ENCODE data around the gene SRRM1.
"Not testable (repeated sequence)": the region's sequence is repeated elsewhere in the genome, so short reads cannot be mapped to it uniquely, and the experiment has no call there.

Gene SRRM1

GRCh38 chr1:24695202-24695974 is 52.3 kb downstream of the SRRM1 start:
- DNase-seq (ENCODE audit: low spot score), result no peak

DNA sequence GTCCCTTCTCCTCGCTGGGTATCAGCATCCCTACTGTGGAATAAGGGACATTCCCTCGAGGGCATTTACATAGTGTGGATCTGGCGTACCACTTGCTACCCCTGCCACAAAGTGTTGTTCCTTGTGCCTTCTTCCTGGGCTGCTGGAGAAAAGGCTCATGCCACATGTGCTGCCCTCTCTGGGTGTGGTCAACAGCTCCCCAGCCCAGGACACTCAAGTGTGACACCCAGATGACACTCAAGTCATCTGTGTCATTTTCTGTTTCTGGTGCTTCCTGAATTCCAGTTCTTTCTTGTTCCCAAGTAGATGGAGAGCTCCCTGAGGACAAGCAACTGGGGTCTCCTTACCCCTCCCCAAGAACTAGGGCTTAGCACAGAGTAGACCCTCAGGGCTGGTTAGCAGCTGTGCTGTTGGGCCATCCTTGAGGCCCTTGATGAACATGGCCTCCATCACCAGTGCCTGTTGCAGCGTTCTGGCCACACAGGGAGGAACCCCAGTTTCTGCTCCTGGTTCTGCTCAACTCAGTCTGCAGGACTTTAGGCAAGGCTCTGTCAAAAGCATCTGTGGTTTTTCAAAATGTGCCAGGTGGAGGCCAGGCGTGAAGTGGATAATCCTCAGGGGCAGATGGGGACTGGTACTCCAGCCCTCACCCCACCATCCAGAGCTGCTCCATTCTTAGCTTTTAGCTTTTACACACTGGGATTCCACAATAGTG is 53.1 kb downstream of the SRRM1 start:
- no peak for DNase-seq (ENCODE audit: low spot score)

GRCh38 chr1:24696756-24697330 is 53.7 kb downstream of the SRRM1 start:
- DNase-seq (ENCODE audit: low spot score), result no peak

- not testable (repeated sequence) for DNase-seq (ENCODE audit: low spot score)
Measured at GRCh38 chr1:24697453-24698001, 54.4 kb downstream of the SRRM1 start.

DNA sequence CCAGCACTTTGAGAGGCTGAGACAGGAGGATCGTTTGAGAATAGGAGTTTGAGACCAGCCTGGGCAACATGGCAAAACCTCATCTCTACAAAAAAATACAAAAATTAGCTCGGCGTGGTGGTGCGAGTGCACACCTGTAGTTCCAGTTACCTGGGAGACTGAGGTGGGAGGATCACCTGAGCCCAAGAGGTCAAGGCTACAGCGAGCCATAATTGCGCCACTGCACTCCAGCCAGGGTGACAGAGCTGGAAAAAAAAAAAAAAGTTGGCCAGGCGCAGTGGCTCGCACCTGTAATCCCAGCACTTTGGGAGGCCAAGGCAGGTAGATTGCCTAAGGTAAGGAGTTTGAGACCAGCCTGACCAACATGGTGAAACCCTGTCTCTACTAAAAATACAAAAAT is 55.2 kb downstream of the SRRM1 start:
- DNase-seq (ENCODE audit: low spot score), result not testable (repeated sequence)

DNA sequence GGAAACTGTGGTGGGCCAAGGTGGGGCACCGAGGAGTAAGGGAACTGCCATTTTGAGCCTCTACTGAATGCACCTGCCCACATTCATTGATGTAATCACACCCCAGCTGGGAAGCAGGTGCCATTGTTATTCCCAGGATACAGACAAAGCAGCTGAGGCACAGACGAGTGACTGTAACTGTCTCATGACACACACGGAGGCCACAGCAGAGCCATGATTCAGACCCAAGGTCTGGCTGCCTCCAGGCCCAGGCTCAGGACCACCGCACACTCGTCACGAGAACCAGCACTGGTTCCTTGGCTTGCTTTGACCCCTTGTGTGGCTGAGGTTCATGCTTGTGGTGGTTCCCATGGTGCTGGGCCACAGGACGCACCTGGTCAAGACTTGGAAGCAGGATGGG is 56.5 kb downstream of the SRRM1 start:
- DNase-seq (ENCODE audit: low spot score), result no peak

GRCh38 chr1:24702511-24703293 is 59.6 kb downstream of the SRRM1 start:
- DNase-seq (ENCODE audit: low spot score), result no peak

DNA sequence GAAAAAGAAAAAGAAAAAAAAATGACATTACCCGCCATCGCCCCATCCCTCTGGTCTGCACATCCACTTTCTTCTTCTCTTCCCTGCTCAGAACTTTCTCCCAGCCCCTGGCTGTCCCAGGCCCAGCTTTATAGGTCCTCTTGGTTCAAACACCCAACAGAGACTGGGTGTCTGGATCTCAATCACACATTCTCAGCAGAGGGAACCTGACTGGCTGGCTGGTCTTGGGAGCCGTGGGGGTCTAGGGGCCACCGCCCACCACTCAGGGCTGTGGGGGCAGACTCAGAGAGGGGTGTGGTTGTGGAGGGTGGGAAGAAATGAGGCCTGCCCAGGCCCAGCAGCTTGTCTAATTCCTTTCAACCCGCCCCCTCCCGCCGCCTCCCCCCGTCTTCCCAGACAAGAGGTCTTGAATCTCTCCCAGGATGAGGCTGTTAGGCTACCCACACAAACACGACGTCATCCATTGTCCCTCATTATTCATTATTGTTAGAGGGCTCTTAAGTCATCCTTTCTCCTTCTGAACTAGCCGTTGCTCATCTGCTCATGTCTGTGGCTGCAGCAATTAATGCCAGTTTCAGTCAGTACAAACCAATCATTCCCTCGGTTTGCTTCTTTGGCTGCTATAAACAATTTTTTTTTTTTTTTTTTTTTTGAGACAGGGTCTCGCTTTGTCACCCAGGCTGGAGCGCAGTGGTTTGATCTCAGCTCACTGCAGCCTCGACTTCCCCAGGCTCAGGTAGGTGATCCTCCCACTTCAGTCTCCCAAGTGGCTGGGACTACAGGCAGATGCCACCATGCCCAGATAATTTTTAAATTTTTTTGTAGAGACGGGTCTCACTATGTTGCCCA is 61.5 kb downstream of the SRRM1 start:
- no peak for DNase-seq (ENCODE audit: low spot score)

GRCh38 chr1:24705260-24706073 is 62.4 kb downstream of the SRRM1 start:
- peak; percentile 71 for DNase-seq (ENCODE audit: low spot score)

- not testable (repeated sequence) for DNase-seq (ENCODE audit: low spot score)
Measured at GRCh38 chr1:24706074-24706389, 62.9 kb downstream of the SRRM1 start.

GRCh38 chr1:24707687-24708086 is 64.6 kb downstream of the SRRM1 start:
- DNase-seq (ENCODE audit: low spot score), result no peak

- DNase-seq (ENCODE audit: low spot score), result no peak
Measured at GRCh38 chr1:24708938-24709337, 65.8 kb downstream of the SRRM1 start.

DNA sequence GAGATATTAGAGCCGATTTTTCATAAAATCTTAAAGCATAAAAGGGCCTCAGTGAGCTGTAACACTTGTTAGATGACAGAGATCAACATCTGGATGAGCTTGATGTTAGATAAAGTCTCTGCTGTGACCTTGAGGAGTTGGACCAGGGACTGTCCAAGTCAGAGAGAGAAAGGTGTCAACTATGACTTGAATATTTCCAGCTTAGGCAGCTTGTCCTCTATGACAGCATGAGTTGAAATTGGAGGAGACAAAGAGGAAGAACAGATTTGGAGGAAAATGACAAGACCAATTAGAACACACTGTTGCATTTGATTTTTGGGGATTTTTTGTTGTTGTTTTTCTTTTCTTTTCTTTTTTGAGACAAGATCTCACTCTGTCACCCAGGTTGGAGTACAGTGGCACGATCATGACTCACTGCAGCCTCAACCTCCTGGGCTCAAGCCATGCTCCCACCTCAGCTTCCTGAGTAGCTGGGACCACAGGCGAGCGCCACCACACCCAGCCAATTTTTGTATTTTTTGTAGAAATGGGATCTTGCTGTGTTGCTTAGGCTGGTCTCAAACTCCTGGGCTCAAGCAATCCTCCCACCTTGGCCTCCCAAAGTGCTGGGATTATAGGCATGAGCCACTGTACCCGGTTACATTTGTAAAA is 66.8 kb downstream of the SRRM1 start:
- DNase-seq (ENCODE audit: low spot score), result no peak

- DNase-seq (ENCODE audit: low spot score), result no peak
Measured at GRCh38 chr1:24711329-24711728, 68.2 kb downstream of the SRRM1 start.

DNA sequence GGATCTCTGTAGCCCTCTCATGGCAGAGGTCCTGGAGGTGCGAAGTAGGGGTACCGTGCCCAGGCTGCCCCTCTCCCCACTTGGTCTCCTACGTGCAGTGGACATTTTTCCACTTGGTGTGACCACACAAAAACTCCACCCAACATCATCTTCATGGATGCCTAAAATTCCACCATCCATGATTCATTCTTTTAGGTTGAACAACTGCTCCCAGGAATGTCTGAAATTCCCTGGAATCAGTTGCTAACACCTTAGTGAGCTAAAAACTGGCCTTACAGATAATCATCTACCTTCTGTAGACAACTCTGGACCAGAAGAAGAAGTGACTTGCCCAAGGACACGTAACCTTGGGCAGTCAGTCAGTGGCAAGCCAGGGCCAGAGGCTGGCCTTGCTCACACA is 70.1 kb downstream of the SRRM1 start:
- DNase-seq (ENCODE audit: low spot score), result no peak

- DNase-seq (ENCODE audit: low spot score), result no peak
Measured at GRCh38 chr1:24713736-24714135, 70.6 kb downstream of the SRRM1 start.

DNA sequence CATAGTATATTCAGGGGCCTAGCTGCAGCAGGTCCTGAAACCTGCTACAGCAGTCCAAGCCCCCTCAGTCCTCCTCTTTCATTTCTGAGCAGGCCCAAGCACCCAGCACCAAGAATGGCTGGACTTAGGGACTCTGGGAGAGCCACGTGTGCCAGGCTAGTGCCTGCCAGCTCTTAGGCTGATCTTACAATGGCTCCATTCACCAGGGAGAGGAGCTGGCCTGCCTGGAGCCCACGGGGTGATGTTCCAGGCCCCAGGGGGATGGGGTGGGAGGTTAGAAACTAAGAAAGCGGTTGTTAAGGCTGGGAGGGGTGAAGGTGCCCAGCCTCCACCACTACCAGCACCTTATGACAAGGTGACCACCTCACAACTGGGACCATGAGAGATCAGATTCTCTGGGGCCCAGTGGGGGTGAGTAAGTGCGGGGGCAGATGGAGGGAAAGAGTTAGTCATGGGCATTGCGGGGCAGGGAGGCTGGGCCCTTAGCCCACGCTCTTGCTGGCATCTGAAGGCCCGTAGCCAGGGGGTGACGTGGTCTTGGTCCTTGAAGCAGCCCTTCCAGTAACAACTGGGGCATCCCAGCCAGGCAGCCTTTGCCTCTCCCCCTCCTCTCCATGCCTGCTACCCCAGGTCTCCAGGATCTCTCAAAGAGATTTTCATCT is 71.9 kb downstream of the SRRM1 start:
- no peak for DNase-seq (ENCODE audit: low spot score)

DNA sequence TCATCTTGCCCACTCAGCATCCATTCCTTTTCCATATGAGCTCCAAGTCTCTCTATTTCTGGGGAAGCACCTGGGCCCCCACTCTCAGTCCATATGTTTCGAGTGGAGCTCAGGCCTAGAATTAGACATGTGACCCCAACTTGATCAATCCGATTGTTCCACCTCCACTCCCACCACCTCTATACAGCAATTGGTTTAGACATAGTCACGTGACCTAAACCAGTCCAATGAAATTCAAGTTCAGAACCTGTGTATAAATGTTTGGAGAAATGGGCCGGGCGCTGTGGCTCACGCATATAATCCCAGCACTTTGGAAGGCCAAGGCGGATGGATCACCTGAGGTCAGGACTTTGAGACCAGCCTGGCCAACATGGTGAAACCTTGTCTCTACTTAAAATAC is 72.6 kb downstream of the SRRM1 start:
- no peak for DNase-seq (ENCODE audit: low spot score)

GRCh38 chr1:24717887-24718650 is 75.0 kb downstream of the SRRM1 start:
- DNase-seq (ENCODE audit: low spot score), result no peak

All from cerebellar cortex (tissue), 1 donor.